Lung (tissue), 12 donors: ENCODE measurements around the gene GOLGA8B. TPM values are rescaled to one million over a fixed set of nuclear protein-coding genes. Genes with fewer than 3 reads are reported as not detected.

Experiments
- ATAC-seq: fragments of 200-7000 bp; cut with Tn5 transposase; one replicate; pipeline ENCODE4 v1.9.1; 2020; ENCODE audit warnings: moderate number of reproducible peaks; ENCODE audit not compliant: insufficient read depth, low FRiP score
- DNase-seq, 3 donors: peaks; one replicate each; pipeline ENCODE4 v3.0.0-alpha.2; 2013 to 2017
- H3K27ac ChIP-seq, 2 donors: one replicate each; pipeline ENCODE4 v1.5.1; 2013; ENCODE audit warnings: mild to moderate bottlenecking in 2 of 2, moderate library complexity in 2 of 2, control low read depth in 1 of 2, inconsistent platforms in 1 of 2, low read depth in 1 of 2, low read length in 1 of 2
- H3K27me3 ChIP-seq, 3 donors: one replicate each; pipeline ENCODE4 v1.5.1; 2013; ENCODE audit warnings: low read length in 2 of 3; ENCODE audit not compliant: control insufficient read depth in 3 of 3, insufficient read depth in 3 of 3
- H3K36me3 ChIP-seq, 4 donors: one replicate each; pipeline ENCODE4 v1.5.1; 2013; ENCODE audit warnings: low read length in 4 of 4, mild to moderate bottlenecking in 1 of 4, moderate library complexity in 1 of 4; ENCODE audit not compliant: control insufficient read depth in 4 of 4, insufficient read depth in 4 of 4
- H3K4me1 ChIP-seq, 5 donors: one replicate each; pipeline ENCODE4 v1.5.1; 2013; ENCODE audit warnings: low read length in 5 of 5, mild to moderate bottlenecking in 2 of 5, moderate library complexity in 1 of 5; ENCODE audit not compliant: control insufficient read depth in 5 of 5, insufficient read depth in 5 of 5
- H3K4me3 ChIP-seq: one replicate; pipeline ENCODE4 v1.5.1; 2013; ENCODE audit warnings: mild to moderate bottlenecking, control low read depth, moderate library complexity
- H3K9ac ChIP-seq, 2 donors: one replicate each; pipeline ENCODE4 v1.5.1; 2013; ENCODE audit warnings: low read length in 2 of 2, control low read depth in 1 of 2; ENCODE audit not compliant: insufficient read depth in 1 of 2
- H3K9me3 ChIP-seq, 4 donors: one replicate each; pipeline ENCODE4 v1.5.1; 2013; ENCODE audit warnings: low read length in 3 of 4, mild to moderate bottlenecking in 1 of 4, moderate library complexity in 1 of 4; ENCODE audit not compliant: control insufficient read depth in 4 of 4, insufficient read depth in 3 of 4
- CTCF ChIP-seq: IDR thresholded peaks from 2 replicates; pipeline ENCODE4 v1.5.1; 2012; ENCODE audit warnings: mild to moderate bottlenecking; ENCODE audit errors: control extremely low read depth, extremely low read depth
- WGBS, 2 donors: extraction: QIAGEN DNeasy Blood & Tissue Kit; methylation state at CpG; one replicate each; pipeline ENCODE4 v1.1.7; 2013; 5-methylcytosine and 5-hydroxymethylcytosine counted together
- polyA plus RNA-seq, 2 donors: library from polyadenylated mRNA; stranded (reverse); fragments of 200-250 nt; gene quantifications; one replicate each; pipeline ENCODE4 v1.2.1, GENCODE V29; 2013
- total RNA-seq, 2 donors: library from RNA; depleted of rRNA in 1 of 2; stranded (reverse); fragments of >200 nt in 1 of 2; gene quantifications; one replicate each; pipeline ENCODE4 v1.2.1, GENCODE V29; 2014 to 2021
- donor health status: control.
- donor health status: control.
- donor health status: Bipolar disorder and iron deficiency.
- donor health status: healthy.
- donor health status: DM: yes; HTN: yes; CAD: no.

Gene GOLGA8B
- total and polyA plus RNA-seq, 4 donors: 5.9 to 92.3 (median 67.0) TPM

- no peak overlapping the region for H3K4me3 ChIP-seq
- ATAC-seq: no peak
Measured at GRCh38 chr15:34625007-34625406, 41.6 kb upstream of the GOLGA8B start.

GRCh38 chr15:34621675-34622074 lies 38.2 kb upstream of the GOLGA8B start:
- TF ChIP-seq CTCF: peak; percentile 2
- no peak for ATAC-seq

More at GRCh38 chr15:34625007-34625406, 41.6 kb upstream of the GOLGA8B start:
- 70 to 92% methylated on average over 5 of the region's 5 CpGs for WGBS, 2 donors
- H3K36me3 ChIP-seq: no peaks in the 10 kb centered on the region
- peaks cover 0 to 4% (median 0%) of the 10 kb centered on the region in 3 donors for H3K27me3 ChIP-seq
- H3K27ac ChIP-seq: no peak overlapping the region
- H3K4me1 ChIP-seq: peaks cover 0 to 5% (median 0%) of the 10 kb centered on the region in 5 donors
- DNase-seq: no peak
- no peak for TF ChIP-seq CTCF
- no peak overlapping the region for H3K9ac ChIP-seq
- H3K9me3 ChIP-seq: no peaks in the 10 kb centered on the region

GRCh38 chr15:34620814-34621213 lies 37.4 kb upstream of the GOLGA8B start:
- no peaks in the 10 kb centered on the region for H3K36me3 ChIP-seq
- no peak overlapping the region for H3K27ac ChIP-seq
- 13 to 25% methylated on average over 2 of the region's 2 CpGs for WGBS, 2 donors
- H3K4me1 ChIP-seq: peaks cover 0 to 5% (median 0%) of the 10 kb centered on the region in 5 donors
- peak in 2 of 3 donors; percentile 20 to 46 for DNase-seq
- H3K4me3 ChIP-seq: no peak overlapping the region
- H3K9ac ChIP-seq: no peak overlapping the region
- no peak for ATAC-seq
- no peaks in the 10 kb centered on the region for H3K9me3 ChIP-seq
- TF ChIP-seq CTCF: no peak
- peaks cover 0 to 5% (median 4%) of the 10 kb centered on the region in 3 donors for H3K27me3 ChIP-seq

More at GRCh38 chr15:34621675-34622074, 38.2 kb upstream of the GOLGA8B start:
- Histone ChIP-seq H3K27me3 (peaks cover 0 to 5% (median 4%) of the 10 kb centered on the region in 3 donors), H3K27ac (no peak overlapping the region), H3K9ac (no peak overlapping the region), H3K36me3 (no peaks in the 10 kb centered on the region), H3K4me3 (no peak overlapping the region), H3K4me1 (peaks cover 0 to 5% (median 0%) of the 10 kb centered on the region in 5 donors), H3K9me3 (no peaks in the 10 kb centered on the region)
- peak in 2 of 3 donors; percentile 46 to 65 for DNase-seq
- WGBS, 2 donors: 28 to 30% methylated on average over 5 of the region's 5 CpGs

GRCh38 chr15:34620142-34620541 lies 36.7 kb upstream of the GOLGA8B start:
- no peak for TF ChIP-seq CTCF
- Histone ChIP-seq H3K4me1 (peaks cover 0 to 5% (median 0%) of the 10 kb centered on the region in 5 donors), H3K9me3 (no peaks in the 10 kb centered on the region), H3K4me3 (no peak overlapping the region), H3K27me3 (peaks cover 0 to 5% (median 4%) of the 10 kb centered on the region in 3 donors), H3K36me3 (no peaks in the 10 kb centered on the region), H3K9ac (no peak overlapping the region), H3K27ac (no peak overlapping the region)
- WGBS, 2 donors: 0% methylated on average over 1 of the region's 1 CpG
- DNase-seq: no peak
- ATAC-seq: no peak
